ENCODE results near the gene TAMM41. TPM values are rescaled to one million over a fixed set of nuclear protein-coding genes. Genes with fewer than 3 reads are reported as not detected.

Gene TAMM41
- total RNA-seq, 1 experiment from 2014 or later = 6.4 TPM

DNA sequence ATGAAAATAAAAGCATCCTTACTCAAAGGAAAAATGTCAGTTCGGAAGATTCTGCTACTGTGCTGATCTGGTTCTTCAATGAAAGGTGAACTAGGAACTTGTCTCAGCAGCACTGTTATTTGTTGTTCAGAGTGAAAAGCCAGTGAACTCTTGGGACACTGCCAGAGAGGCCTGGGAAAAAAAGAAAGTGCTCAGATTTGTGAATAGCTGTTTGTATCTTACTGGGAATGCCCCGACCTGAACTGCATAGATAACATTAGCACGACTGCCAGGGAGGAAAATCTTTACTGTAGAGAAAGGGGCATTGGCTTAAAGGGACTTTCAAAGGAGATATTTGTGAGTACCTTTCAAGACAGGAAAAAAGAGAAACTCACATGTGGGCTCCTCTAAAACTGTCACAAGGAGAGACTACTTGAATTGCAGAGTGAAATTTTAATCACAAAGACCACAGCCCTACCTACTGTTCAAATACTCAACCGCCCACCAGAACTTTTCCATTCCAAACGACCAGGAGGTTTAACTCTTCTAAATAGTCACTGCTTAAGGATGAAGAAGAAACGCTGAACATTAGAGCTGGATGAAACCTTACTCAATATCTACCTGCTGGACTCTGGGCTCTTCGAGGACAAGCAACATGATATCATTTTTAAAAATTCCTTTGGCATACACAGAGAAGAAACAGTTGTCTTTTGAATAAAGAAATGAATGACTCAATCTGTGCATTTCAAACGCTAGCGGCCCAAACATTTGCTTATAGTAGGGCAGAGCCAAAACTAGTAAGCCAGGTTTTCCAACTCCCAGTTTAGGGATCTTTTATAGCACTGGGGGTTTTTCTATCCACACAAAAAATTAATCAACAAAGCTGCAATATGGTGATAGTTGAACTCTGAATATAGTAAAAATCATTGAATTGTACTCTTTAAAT, 13.4 kb downstream of the TAMM41 start:
- peaks cover 16% of the 10 kb centered on the region for H3K36me3 ChIP-seq (replicated peaks; ENCODE audit: control insufficient read depth, insufficient read depth, low read length)
- no peaks in the 10 kb centered on the region for H3K27me3 ChIP-seq (ENCODE audit: control insufficient read depth, insufficient read depth, low read length)
- no peak for DNase-seq
- no peak overlapping the region for H3K4me3 ChIP-seq (ENCODE audit: insufficient read depth, low read depth, low read length)

- Histone ChIP-seq H3K4me3 (ENCODE audit: insufficient read depth, low read depth, low read length) (no peak overlapping the region), H3K27me3 (ENCODE audit: control insufficient read depth, insufficient read depth, low read length) (no peaks in the 10 kb centered on the region), H3K36me3 (replicated peaks; ENCODE audit: control insufficient read depth, insufficient read depth, low read length) (peaks cover 16% of the 10 kb centered on the region)
- no peak for DNase-seq
These were observed 17.3 kb downstream of the TAMM41 start for GRCh38 chr3:11829416-11829815.

- Histone ChIP-seq H3K4me3 (ENCODE audit: insufficient read depth, low read depth, low read length) (no peak overlapping the region), H3K36me3 (replicated peaks; ENCODE audit: control insufficient read depth, insufficient read depth, low read length) (peaks cover 16% of the 10 kb centered on the region), H3K27me3 (ENCODE audit: control insufficient read depth, insufficient read depth, low read length) (no peaks in the 10 kb centered on the region)
- no peak for DNase-seq
These were observed 19.9 kb downstream of the TAMM41 start for GRCh38 chr3:11826628-11827265.

DNA sequence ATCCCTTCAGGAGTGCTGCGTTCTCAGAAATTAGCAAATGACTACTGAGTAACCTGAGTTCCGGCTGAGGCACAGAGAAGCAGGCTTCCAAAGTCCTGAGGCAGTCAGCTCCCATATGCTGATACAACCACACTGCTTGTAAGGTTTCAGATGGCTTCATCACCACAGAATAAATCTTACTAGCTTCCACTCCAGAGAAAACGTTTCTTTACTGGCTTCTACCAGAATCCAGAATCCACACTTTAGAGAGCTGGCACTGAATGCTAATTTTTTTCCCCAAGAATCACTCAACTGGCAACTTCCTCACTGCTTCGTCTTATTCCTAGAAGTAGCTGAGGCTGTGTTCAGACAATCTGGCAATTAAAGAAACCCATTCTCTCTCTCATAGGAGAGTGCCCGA, 21.4 kb downstream of the TAMM41 start:
- H3K27me3 ChIP-seq (ENCODE audit: control insufficient read depth, insufficient read depth, low read length) = no peaks in the 10 kb centered on the region
- no peak overlapping the region for H3K4me3 ChIP-seq (ENCODE audit: insufficient read depth, low read depth, low read length)
- peaks cover 11% of the 10 kb centered on the region for H3K36me3 ChIP-seq (replicated peaks; ENCODE audit: control insufficient read depth, insufficient read depth, low read length)
- DNase-seq = no peak

DNA sequence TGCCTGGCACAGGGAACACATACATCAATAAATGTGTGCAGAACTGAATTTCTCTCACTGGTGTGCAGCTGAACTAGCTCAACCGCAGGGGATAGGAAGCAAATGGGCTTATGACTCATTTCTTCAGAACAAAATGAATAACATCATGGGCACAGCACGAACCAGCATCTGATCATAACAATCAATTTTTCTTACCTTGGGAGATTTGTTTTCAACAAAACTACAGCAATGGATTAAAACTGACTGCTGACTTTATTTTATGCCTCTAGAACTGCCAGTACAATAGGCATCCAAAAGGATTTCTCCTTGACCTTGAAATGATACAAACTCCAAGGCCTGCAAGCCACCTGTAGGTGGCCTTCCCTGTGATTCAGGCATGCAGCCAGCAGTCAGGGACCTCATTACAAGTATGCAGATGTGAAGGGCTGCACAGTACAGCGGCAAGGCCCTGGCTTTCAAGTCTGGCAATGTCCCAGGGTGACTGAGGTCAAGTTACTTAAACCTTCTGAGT, 26.1 kb downstream of the TAMM41 start:
- Histone ChIP-seq H3K27me3 (ENCODE audit: control insufficient read depth, insufficient read depth, low read length) (no peaks in the 10 kb centered on the region), H3K36me3 (replicated peaks; ENCODE audit: control insufficient read depth, insufficient read depth, low read length) (peaks cover 4% of the 10 kb centered on the region), H3K4me3 (ENCODE audit: insufficient read depth, low read depth, low read length) (no peak overlapping the region)
- DNase-seq = no peak

DNA sequence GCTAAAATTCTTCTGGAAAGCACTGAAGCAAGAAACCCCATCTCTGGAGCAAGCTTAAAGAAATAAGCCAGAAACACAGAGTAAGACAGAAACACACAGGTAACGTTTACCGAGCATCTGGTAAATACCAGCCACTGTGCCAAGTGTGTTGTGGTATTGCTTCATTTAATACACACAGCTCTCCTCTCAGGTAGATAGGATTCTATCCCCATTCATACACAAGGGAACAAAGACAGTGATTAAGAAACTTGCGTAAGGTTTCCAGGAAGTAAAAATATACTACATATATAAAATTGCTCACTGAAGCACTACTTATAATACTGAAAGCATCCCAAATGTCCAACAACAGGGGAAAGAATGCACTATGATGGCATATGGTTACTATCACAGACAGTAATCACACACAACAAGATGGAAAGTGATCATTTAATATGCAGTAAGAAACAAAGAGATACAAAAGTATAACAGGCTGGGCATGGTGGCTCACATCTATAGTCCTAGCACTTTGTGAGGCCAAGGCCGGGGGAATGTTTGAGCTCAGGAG, 27.5 kb downstream of the TAMM41 start:
- no peaks in the 10 kb centered on the region for H3K27me3 ChIP-seq (ENCODE audit: control insufficient read depth, insufficient read depth, low read length)
- peaks cover 2% of the 10 kb centered on the region for H3K36me3 ChIP-seq (replicated peaks; ENCODE audit: control insufficient read depth, insufficient read depth, low read length)
- DNase-seq = no peak
- H3K4me3 ChIP-seq (ENCODE audit: insufficient read depth, low read depth, low read length) = no peak overlapping the region

- no peak for DNase-seq
- no peak overlapping the region for H3K4me3 ChIP-seq (ENCODE audit: insufficient read depth, low read depth, low read length)
- peaks cover 2% of the 10 kb centered on the region for H3K36me3 ChIP-seq (replicated peaks; ENCODE audit: control insufficient read depth, insufficient read depth, low read length)
- H3K27me3 ChIP-seq (ENCODE audit: control insufficient read depth, insufficient read depth, low read length) = no peaks in the 10 kb centered on the region
These were observed 28.7 kb downstream of the TAMM41 start for GRCh38 chr3:11818033-11818432.

- H3K36me3 ChIP-seq (replicated peaks; ENCODE audit: control insufficient read depth, insufficient read depth, low read length) = peaks cover 4% of the 10 kb centered on the region
- DNase-seq = no peak
- H3K4me3 ChIP-seq (ENCODE audit: insufficient read depth, low read depth, low read length) = no peak overlapping the region
- no peaks in the 10 kb centered on the region for H3K27me3 ChIP-seq (ENCODE audit: control insufficient read depth, insufficient read depth, low read length)
These were observed 31.6 kb downstream of the TAMM41 start for GRCh38 chr3:11815111-11815510.

- no peaks in the 10 kb centered on the region for H3K27me3 ChIP-seq (ENCODE audit: control insufficient read depth, insufficient read depth, low read length)
- H3K36me3 ChIP-seq (replicated peaks; ENCODE audit: control insufficient read depth, insufficient read depth, low read length) = peaks cover 4% of the 10 kb centered on the region
- no peak overlapping the region for H3K4me3 ChIP-seq (ENCODE audit: insufficient read depth, low read depth, low read length)
- DNase-seq = no peak
These were observed 32.0 kb downstream of the TAMM41 start for GRCh38 chr3:11814663-11815062.

GRCh38 chr3:11810276-11810675, 36.4 kb downstream of the TAMM41 start:
- no peaks in the 10 kb centered on the region for H3K27me3 ChIP-seq (ENCODE audit: control insufficient read depth, insufficient read depth, low read length)
- H3K36me3 ChIP-seq (replicated peaks; ENCODE audit: control insufficient read depth, insufficient read depth, low read length) = peaks cover 6% of the 10 kb centered on the region
- DNase-seq = no peak
- no peak overlapping the region for H3K4me3 ChIP-seq (ENCODE audit: insufficient read depth, low read depth, low read length)

GRCh38 chr3:11808231-11808630, 38.5 kb downstream of the TAMM41 start:
- Histone ChIP-seq H3K4me3 (ENCODE audit: insufficient read depth, low read depth, low read length) (no peak overlapping the region), H3K27me3 (ENCODE audit: control insufficient read depth, insufficient read depth, low read length) (no peaks in the 10 kb centered on the region), H3K36me3 (replicated peaks; ENCODE audit: control insufficient read depth, insufficient read depth, low read length) (peaks cover 6% of the 10 kb centered on the region)
- DNase-seq = no peak

GRCh38 chr3:11807686-11808085, 39.0 kb downstream of the TAMM41 start:
- no peak for DNase-seq
- Histone ChIP-seq H3K36me3 (replicated peaks; ENCODE audit: control insufficient read depth, insufficient read depth, low read length) (peaks cover 6% of the 10 kb centered on the region), H3K4me3 (ENCODE audit: insufficient read depth, low read depth, low read length) (no peak overlapping the region), H3K27me3 (ENCODE audit: control insufficient read depth, insufficient read depth, low read length) (no peaks in the 10 kb centered on the region)

GRCh38 chr3:11805716-11806115, 41.0 kb downstream of the TAMM41 start:
- DNase-seq = no peak
- Histone ChIP-seq H3K36me3 (replicated peaks; ENCODE audit: control insufficient read depth, insufficient read depth, low read length) (peaks cover 4% of the 10 kb centered on the region), H3K27me3 (ENCODE audit: control insufficient read depth, insufficient read depth, low read length) (no peaks in the 10 kb centered on the region), H3K4me3 (ENCODE audit: insufficient read depth, low read depth, low read length) (no peak overlapping the region)

GRCh38 chr3:11803977-11804892, 42.5 kb downstream of the TAMM41 start:
- peaks cover 4% of the 10 kb centered on the region for H3K36me3 ChIP-seq (replicated peaks; ENCODE audit: control insufficient read depth, insufficient read depth, low read length)
- H3K27me3 ChIP-seq (ENCODE audit: control insufficient read depth, insufficient read depth, low read length) = no peaks in the 10 kb centered on the region
- peak; percentile 66 for DNase-seq
- no peak overlapping the region for H3K4me3 ChIP-seq (ENCODE audit: insufficient read depth, low read depth, low read length)

All from H7 (cell line).